HFFc6 (cell line): Measurements from ENCODE around the gene HIP1. TPM values are rescaled to one million over a fixed set of nuclear protein-coding genes. Genes with fewer than 3 reads are reported as not detected.
"Not testable (repeated sequence)": the region's sequence is repeated elsewhere in the genome, so short reads cannot be mapped to it uniquely, and the experiment has no call there.

Source experiments
- DNase-seq: peaks from one replicate; pipeline ENCODE4 v3.0.0-alpha.2; 2018
- H3K27ac Mint-ChIP-seq: 2 replicates; pipeline ENCODE4 v1.8.0; 2020; ENCODE audit warnings: mild to moderate bottlenecking, mixed read lengths
- H3K27me3 Mint-ChIP-seq: 2 replicates; pipeline ENCODE4 v1.8.0; 2021; ENCODE audit warnings: mild to moderate bottlenecking, moderate library complexity, mixed read lengths; ENCODE audit not compliant: insufficient read depth
- H3K36me3 Mint-ChIP-seq: 2 replicates; pipeline ENCODE4 v1.8.0; 2021; ENCODE audit warnings: low read depth, mixed read lengths
- H3K4me1 Mint-ChIP-seq: 2 replicates; pipeline ENCODE4 v1.8.0; 2020; ENCODE audit warnings: low read depth, mixed read lengths
- H3K4me3 Mint-ChIP-seq: 2 replicates; pipeline ENCODE4 v1.8.0; 2020; ENCODE audit warnings: mild to moderate bottlenecking, moderate library complexity, mixed read lengths
- H3K9me3 Mint-ChIP-seq: 2 replicates; pipeline ENCODE4 v1.8.0; 2020; ENCODE audit warnings: mild to moderate bottlenecking, mixed read lengths
- total RNA-seq, 6 experiments: library from RNA; stranded (reverse); fragmentation: NEBNext Ultra II Directional; extraction: Animal tissue kit (Norgen Biotek cat#: 25700); gene quantifications; 2 replicates in 1 of 6; 3 replicates in 5 of 6; pipeline ENCODE4 v1.2.3, GENCODE V29; 2021
- TF ChIP-seq, protein P1 (sequence below): fragments of 200-600 bp; sonication (generic); IDR thresholded peaks from 2 replicates; pipeline ENCODE4 v1.5.0; 2021; ENCODE audit warnings: antibody characterized with exemption, mild to moderate bottlenecking

Gene HIP1
- total RNA-seq, 6 experiments from 2014 or later: 15.1 to 32.2 (median 28.7) TPM

DNA sequence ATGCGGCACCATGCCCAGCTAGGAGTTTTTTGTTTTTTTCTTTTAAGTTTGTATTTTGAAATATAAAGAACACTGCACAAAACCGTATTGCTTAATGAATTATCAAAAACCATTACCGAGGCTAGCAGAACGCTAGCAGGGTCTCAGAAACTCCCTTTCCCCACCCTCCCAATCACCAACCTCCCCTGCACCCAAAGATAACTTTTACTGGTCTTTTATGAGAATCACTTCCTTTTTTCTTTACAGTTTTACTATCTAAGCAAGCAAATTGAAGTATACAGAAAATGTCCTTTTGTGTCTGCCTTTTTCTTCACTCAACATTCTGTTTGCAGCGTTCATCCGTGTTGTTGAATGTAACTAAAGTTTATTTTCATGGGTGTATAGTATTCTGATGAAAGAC is 13.4 kb downstream of the HIP1 start:
- Mint-ChIP-seq H3K36me3 (peaks cover 6% of the 10 kb centered on the region), H3K4me1 (peaks cover 22% of the 10 kb centered on the region), H3K27ac (no peak overlapping the region), H3K27me3 (no peaks in the 10 kb centered on the region; the same call in 1 of the 2 replicates), H3K4me3 (no peak overlapping the region), H3K9me3 (no peaks in the 10 kb centered on the region)
- DNase-seq: no peak
- TF ChIP-seq, protein P1, sequence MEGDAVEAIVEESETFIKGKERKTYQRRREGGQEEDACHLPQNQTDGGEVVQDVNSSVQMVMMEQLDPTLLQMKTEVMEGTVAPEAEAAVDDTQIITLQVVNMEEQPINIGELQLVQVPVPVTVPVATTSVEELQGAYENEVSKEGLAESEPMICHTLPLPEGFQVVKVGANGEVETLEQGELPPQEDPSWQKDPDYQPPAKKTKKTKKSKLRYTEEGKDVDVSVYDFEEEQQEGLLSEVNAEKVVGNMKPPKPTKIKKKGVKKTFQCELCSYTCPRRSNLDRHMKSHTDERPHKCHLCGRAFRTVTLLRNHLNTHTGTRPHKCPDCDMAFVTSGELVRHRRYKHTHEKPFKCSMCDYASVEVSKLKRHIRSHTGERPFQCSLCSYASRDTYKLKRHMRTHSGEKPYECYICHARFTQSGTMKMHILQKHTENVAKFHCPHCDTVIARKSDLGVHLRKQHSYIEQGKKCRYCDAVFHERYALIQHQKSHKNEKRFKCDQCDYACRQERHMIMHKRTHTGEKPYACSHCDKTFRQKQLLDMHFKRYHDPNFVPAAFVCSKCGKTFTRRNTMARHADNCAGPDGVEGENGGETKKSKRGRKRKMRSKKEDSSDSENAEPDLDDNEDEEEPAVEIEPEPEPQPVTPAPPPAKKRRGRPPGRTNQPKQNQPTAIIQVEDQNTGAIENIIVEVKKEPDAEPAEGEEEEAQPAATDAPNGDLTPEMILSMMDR: no peak

DNA sequence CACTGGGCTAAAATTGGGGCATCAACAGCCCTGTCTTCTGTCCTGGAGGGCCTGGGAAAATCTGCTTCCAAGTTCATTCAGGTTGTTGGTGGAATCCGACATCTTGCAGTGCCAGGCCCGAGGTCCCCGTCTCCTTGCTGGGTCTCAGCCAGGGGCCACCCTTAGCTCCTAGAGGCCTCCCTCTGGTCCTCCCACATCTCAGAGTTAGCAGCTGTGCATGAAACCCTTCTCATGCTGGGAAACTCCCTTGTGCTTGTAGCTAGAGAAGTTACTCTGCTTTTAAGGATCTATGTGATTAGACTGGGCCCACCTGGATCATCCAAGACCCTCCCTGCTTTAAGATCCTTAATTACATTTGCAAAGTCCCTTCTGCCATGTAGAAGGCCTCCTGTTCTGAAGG is 15.3 kb downstream of the HIP1 start:
- Mint-ChIP-seq H3K4me3 (no peak overlapping the region), H3K27me3 (no peaks in the 10 kb centered on the region), H3K27ac (no peak overlapping the region), H3K9me3 (no peaks in the 10 kb centered on the region), H3K36me3 (no peaks in the 10 kb centered on the region), H3K4me1 (peaks cover 13% of the 10 kb centered on the region)
- TF ChIP-seq, protein P1: no peak
- no peak for DNase-seq

DNA sequence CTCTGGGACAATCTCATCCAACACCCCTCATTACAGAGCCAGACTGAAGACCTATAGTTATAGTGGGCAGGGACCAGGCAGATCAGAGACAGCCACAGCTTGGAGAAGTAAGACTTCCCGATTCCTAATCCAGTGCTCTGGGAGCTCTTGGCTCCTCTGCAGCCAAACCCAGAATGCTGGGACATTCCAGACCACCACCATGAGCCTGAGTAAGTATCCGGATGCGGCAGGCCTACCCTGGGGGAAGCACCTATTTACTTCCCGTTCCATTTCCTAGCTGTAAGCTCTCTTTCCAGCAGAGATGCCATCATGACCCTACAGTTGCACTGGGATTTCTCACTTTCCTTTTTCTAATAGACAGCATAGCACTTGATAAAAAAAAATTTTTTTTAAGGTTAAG is 16.4 kb downstream of the HIP1 start:
- Mint-ChIP-seq H3K27me3 (no peaks in the 10 kb centered on the region), H3K36me3 (no peaks in the 10 kb centered on the region), H3K4me1 (peaks cover 11% of the 10 kb centered on the region), H3K27ac (no peak overlapping the region), H3K9me3 (no peaks in the 10 kb centered on the region), H3K4me3 (no peak overlapping the region)
- no peak for DNase-seq
- TF ChIP-seq, protein P1: no peak

DNA sequence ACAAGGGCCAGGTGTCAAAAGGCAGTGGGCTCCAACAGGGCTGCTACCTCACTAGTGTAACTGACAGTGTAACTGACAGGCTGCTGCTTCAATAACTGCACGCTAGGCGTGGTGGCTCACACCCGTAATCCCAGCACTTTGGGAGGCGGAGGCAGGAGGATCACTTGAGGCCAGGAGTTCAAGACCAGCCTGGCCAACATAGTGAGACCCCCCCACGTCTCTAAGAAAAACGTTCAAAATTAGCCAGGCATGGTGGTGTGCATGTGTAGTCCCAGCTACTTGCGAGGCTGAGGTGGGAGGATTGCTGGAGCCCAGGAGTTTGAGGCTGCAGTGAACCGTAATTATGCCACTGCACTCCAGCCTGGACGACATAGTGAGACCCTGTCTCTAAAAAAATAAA is 16.8 kb downstream of the HIP1 start:
- not testable (repeated sequence) for H3K9me3 Mint-ChIP-seq, H3K27me3 Mint-ChIP-seq, DNase-seq, H3K36me3 Mint-ChIP-seq, H3K4me3 Mint-ChIP-seq, H3K27ac Mint-ChIP-seq
- H3K4me1 Mint-ChIP-seq: peaks cover 16% of the 10 kb centered on the region

DNA sequence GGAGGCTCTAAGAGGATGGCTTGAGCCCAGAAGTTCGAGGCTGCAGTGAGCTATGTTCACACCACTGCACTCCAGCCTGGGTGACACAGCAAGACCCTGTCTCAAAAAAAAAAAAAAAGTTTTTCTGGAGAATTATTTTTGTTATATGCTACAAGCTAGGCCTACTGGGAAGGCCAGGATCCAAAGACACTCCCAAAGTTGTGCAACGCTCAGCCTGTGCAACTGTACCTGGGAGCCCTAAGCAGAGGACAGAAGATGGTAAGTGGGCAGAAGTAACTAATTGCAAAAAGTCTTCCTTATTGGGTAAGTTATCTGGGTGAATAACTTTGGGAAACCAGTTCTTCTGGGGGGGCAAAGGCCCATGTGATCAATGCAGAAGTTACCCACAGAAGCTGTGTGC is 17.3 kb downstream of the HIP1 start:
- H3K9me3 Mint-ChIP-seq: no peaks in the 10 kb centered on the region

DNA sequence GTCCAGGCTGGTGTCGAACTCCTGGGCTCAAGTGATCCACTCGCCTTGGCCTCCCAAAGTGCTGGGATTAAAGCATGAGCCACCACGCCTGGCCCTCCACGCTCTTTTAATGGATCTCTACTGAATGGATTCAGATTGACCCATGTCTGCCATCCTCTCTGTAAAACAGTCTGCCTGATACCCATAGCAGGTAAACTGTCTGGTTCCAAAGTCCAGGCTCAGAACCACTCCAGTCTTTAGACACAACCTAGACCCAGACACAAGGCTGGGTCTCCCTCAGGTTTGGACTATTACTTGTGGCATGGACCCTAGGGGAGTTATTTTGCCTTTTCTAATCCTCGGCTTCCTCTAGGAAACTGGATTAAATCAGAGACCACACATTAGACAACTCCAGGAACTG is 19.1 kb downstream of the HIP1 start:
- Mint-ChIP-seq H3K9me3 (no peaks in the 10 kb centered on the region), H3K36me3 (peaks cover 11% of the 10 kb centered on the region), H3K4me1 (peaks cover 32% of the 10 kb centered on the region), H3K27me3 (no peaks in the 10 kb centered on the region; the same call in 1 of the 2 replicates), H3K4me3 (no peak overlapping the region), H3K27ac (no peak overlapping the region)
- DNase-seq: no peak
- TF ChIP-seq, protein P1: no peak

More for the DNA sequence above, 17.3 kb downstream of the HIP1 start:
- Mint-ChIP-seq H3K36me3 (no peaks in the 10 kb centered on the region; the same call in 1 of the 2 replicates), H3K4me1 (peaks cover 18% of the 10 kb centered on the region), H3K27me3 (no peaks in the 10 kb centered on the region), H3K27ac (no peak overlapping the region), H3K4me3 (no peak overlapping the region)
- DNase-seq: no peak
- TF ChIP-seq, protein P1: no peak
